Gastrocnemius medialis (tissue), 4 donors: ENCODE measurements around the gene STRBP. TPM values are rescaled to one million over a fixed set of nuclear protein-coding genes. Genes with fewer than 3 reads are reported as not detected.

Source experiments
- ATAC-seq, 2 donors: fragments of 150-250 bp; one replicate each; pipeline ENCODE4 v1.9.1; 2016
- DNase-seq, 2 donors: peaks; one replicate each; pipeline ENCODE4 v3.0.0-alpha.2; 2019
- H3K27ac ChIP-seq, 4 donors: fragments of 200-600 bp; sonication (generic); 1 replicate in 1 of 4; 2 replicates in 3 of 4; pipeline ENCODE4 v1.5.1; 2016 to 2018; ENCODE audit warnings: mild to moderate bottlenecking in 2 of 4, moderate library complexity in 1 of 4
- H3K27me3 ChIP-seq, 3 donors: fragments of 200-600 bp; sonication (generic) in 2 of 3; 1 replicate in 1 of 3; 2 replicates in 2 of 3; pipeline versions ENCODE4 v1.5.1 to v1.6.0; 2016 to 2019; ENCODE audit warnings: mild to moderate bottlenecking in 1 of 3, moderate library complexity in 1 of 3
- H3K36me3 ChIP-seq, 2 donors: fragments of 200-600 bp; sonication (generic) in 1 of 2; one replicate each; pipeline ENCODE4 v1.5.1; 2017 to 2018
- H3K4me1 ChIP-seq, 2 donors: fragments of 200-600 bp; sonication (generic) in 1 of 2; one replicate each; pipeline ENCODE4 v1.5.1; 2016 to 2017; ENCODE audit warnings: mild to moderate bottlenecking in 2 of 2
- H3K4me3 ChIP-seq, 4 donors: fragments of 200-600 bp; sonication (generic) in 3 of 4; 1 replicate in 1 of 4; 2 replicates in 3 of 4; pipeline ENCODE4 v1.5.1; 2016 to 2019; ENCODE audit warnings: mild to moderate bottlenecking in 2 of 4
- H3K9me3 ChIP-seq, 3 donors: fragments of 200-600 bp; sonication (generic) in 2 of 3; 1 replicate in 1 of 3; 2 replicates in 2 of 3; pipeline ENCODE4 v1.5.1; 2016 to 2019
- CTCF ChIP-seq, 5 experiments: fragments of 450-650 bp in 3 of 5; fragments of 200-600 bp in 2 of 5; sonication (generic) in 2 of 5; IDR thresholded peaks in 4 of 5; conservative IDR thresholded peaks in 1 of 5; 1 replicate in 4 of 5; 2 replicates in 1 of 5; pipeline ENCODE4 v1.5.1; 2016 to 2019; ENCODE audit warnings: antibody characterized with exemption in 5 of 5, mild to moderate bottlenecking in 3 of 5, moderate library complexity in 3 of 5
- POLR2A ChIP-seq, 2 donors: fragments of 450-650 bp; IDR thresholded peaks; one replicate each; pipeline ENCODE4 v1.6.1; 2017; ENCODE audit warnings: antibody characterized with exemption in 2 of 2, mild to moderate bottlenecking in 2 of 2, moderate library complexity in 2 of 2
- in situ Hi-C, 4 donors: fragments of 200-750 bp; cut with MboI; loops; one replicate each; pipeline versions ENCODE4 v1.15.0 to v1.8.0; 2017; ENCODE audit warnings: low sequenced_read_pairs in 4 of 4
- intact Hi-C: fragments of 100-400 bp; cut with DNase I; formaldehyde crosslinking; loops from one replicate; pipeline ENCODE4 v1.15.1; 2023; ENCODE audit warnings: low total_unique reads
- total RNA-seq, 4 donors: library from RNA; depleted of rRNA; stranded (reverse); fragments of >200 nt; gene quantifications; one replicate each; pipeline versions ENCODE4 v1.1.0 to v1.2.3, GENCODE V29; 2016

The STRBP gene
- total RNA-seq, 4 donors from 2014 or later = 5.0 to 25.0 (median 13.2) TPM

DNA sequence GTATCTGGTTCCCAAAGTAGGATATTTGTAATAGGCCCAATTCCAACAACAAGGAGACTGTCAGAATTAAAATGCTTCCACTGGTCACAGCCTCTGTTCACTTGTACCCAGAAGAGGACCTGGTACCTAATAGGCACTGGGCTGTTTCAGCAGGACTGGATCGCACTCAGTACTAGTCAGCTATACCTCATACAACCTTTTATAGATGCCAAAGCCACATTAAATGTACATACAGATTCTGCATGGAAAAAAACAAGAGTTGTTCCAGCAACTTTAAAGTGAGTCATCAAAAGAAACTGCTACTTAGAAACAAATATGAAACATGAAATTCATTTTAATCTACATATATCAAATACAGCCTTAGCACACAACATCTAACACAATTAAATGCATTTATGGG lies 147.4 kb downstream of the STRBP start:
- Histone ChIP-seq H3K27ac (no peak overlapping the region), H3K4me3 (no peak overlapping the region), H3K36me3 (no peaks in the 10 kb centered on the region), H3K4me1 (peaks cover 11 to 14% of the 10 kb centered on the region in 2 donors), H3K27me3 (no peaks in the 10 kb centered on the region), H3K9me3 (no peaks in the 10 kb centered on the region)
- TF ChIP-seq CTCF (IDR thresholded peaks at IDR 0.05 in 4 of 5, conservative IDR thresholded peaks at IDR 0.05 in 1 of 5) = no peak
- no peak for TF ChIP-seq POLR2A (IDR thresholded peaks at IDR 0.05)
- ATAC-seq = no peak
- in situ Hi-C loops = loop anchor here in 2 of 4 donors (25.0 kb wide), 1 partner anchor 216 kb away; no protein-coding TSS in a partner anchor
- intact Hi-C loops = no loop called here
- DNase-seq = no peak

DNA sequence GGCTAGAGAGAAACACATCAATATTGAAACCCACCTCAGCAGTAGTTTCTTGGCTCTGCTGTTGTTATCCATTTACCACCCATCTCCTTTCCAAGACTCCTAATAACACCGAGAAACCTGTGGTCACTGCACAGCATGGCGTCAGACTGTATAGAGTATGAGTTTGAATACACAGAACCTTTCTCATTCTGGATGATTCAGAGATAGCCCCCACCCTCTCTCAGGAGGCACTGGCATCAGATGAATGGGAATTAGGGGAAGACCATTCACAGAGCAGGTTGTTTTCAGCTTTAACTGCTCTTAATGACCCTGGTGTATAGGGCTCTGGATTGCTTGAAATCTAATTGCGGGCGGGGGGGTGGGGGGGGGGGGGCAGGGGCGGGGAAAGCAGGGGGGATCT lies 148.3 kb downstream of the STRBP start:
- Histone ChIP-seq H3K9me3 (no peaks in the 10 kb centered on the region), H3K4me3 (no peak overlapping the region), H3K27me3 (no peaks in the 10 kb centered on the region), H3K4me1 (peaks cover 11 to 14% of the 10 kb centered on the region in 2 donors), H3K27ac (no peak overlapping the region), H3K36me3 (no peaks in the 10 kb centered on the region)
- DNase-seq (no peak), ATAC-seq (no peak)
- no peak for TF ChIP-seq POLR2A (IDR thresholded peaks at IDR 0.05)
- no peak for TF ChIP-seq CTCF (IDR thresholded peaks at IDR 0.05 in 4 of 5, conservative IDR thresholded peaks at IDR 0.05 in 1 of 5)
- intact Hi-C loops = no loop called here
- in situ Hi-C loops = loop anchor here in 2 of 4 donors (25.0 kb wide), 1 partner anchor 217 kb away; no protein-coding TSS in a partner anchor

DNA sequence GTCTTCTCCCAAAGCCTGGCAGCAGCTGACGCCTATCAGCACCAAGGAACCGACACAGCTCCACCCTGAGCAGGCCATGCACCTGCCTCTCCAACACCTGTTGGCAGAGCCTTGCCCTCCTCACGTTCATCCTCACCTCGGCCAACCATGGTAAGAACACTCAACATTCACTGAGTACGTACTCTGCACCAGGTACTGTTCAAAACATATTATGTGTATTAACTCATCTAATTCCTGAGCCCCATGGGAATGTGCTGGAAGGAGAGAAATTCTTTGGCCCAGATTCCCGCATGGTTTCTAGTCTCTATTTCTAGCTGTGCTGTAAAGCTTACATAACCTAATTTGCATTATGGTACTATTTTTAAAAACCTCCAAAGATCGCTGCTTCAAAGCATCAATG lies 148.8 kb downstream of the STRBP start:
- peaks cover 11 to 14% of the 10 kb centered on the region in 2 donors for H3K4me1 ChIP-seq
- H3K27me3 ChIP-seq = no peaks in the 10 kb centered on the region
- ATAC-seq (no peak), DNase-seq (no peak)
- no peak overlapping the region for H3K4me3 ChIP-seq
- H3K36me3 ChIP-seq = no peaks in the 10 kb centered on the region
- in situ Hi-C loops = loop anchor here in 2 of 4 donors (25.0 kb wide), 1 partner anchor 218 kb away; no protein-coding TSS in a partner anchor
- H3K27ac ChIP-seq = no peak overlapping the region
- intact Hi-C loops = loop anchor here (10.0 kb wide), 1 partner anchor 235 kb away; the partner anchor contains the start of gene CRB2
- H3K9me3 ChIP-seq = no peaks in the 10 kb centered on the region
- TF ChIP-seq POLR2A (IDR thresholded peaks at IDR 0.05) (no peak), CTCF (IDR thresholded peaks at IDR 0.05 in 4 of 5, conservative IDR thresholded peaks at IDR 0.05 in 1 of 5) (no peak)

GRCh38 chr9:123116036-123116435 lies 152.3 kb downstream of the STRBP start:
- TF ChIP-seq POLR2A (IDR thresholded peaks at IDR 0.05) (no peak), CTCF (IDR thresholded peaks at IDR 0.05 in 4 of 5, conservative IDR thresholded peaks at IDR 0.05 in 1 of 5) (no peak)
- intact Hi-C loops = loop anchor here (10.0 kb wide), 1 partner anchor 239 kb away; the partner anchor contains the start of gene CRB2
- Histone ChIP-seq H3K4me1 (peaks cover 19 to 21% of the 10 kb centered on the region in 2 donors), H3K27ac (no peak overlapping the region), H3K27me3 (no peaks in the 10 kb centered on the region), H3K4me3 (no peak overlapping the region), H3K9me3 (no peaks in the 10 kb centered on the region), H3K36me3 (no peaks in the 10 kb centered on the region)
- in situ Hi-C loops = loop anchor here in 2 of 4 donors (25.0 kb wide), 1 partner anchor 221 kb away; no protein-coding TSS in a partner anchor
- ATAC-seq (no peak), DNase-seq (no peak)
